Measurements from ENCODE around the gene TRIP12. TPM values are rescaled to one million over a fixed set of nuclear protein-coding genes. Genes with fewer than 3 reads are reported as not detected.

Gene TRIP12
- polyA plus RNA-seq, 1 of the 3 experiments (the other 2 are of a cell fraction): 30.3 TPM

GRCh38 chr2:229869226-229869625 lies 52.6 kb downstream of the TRIP12 start (continued):
- TF ChIP-seq FOXM1 (IDR thresholded peaks at IDR 0.05; ENCODE audit: low read depth): no peak

GRCh38 chr2:229868794-229869193 lies 53.0 kb downstream of the TRIP12 start:
- H3K4me2 ChIP-seq: no peak overlapping the region
- no peaks in the 10 kb centered on the region for H3K27me3 ChIP-seq (ENCODE audit: insufficient read depth)
- no peak overlapping the region for H2AFZ ChIP-seq (ENCODE audit: low read depth)
- H3K9me2 ChIP-seq: no peaks in the 10 kb centered on the region
- 97% methylated on average over 2 of the region's 2 CpGs for WGBS (ENCODE audit: low lambda C conversion rate)
- CTCF ChIA-PET: no interaction called here
- no peak for DNase-seq
- TF ChIP-seq YY1 (IDR thresholded peaks at IDR 0.05; ENCODE audit: low read depth) (no peak), RXRA (IDR thresholded peaks at IDR 0.05; ENCODE audit: borderline replicate concordance, low read depth) (no peak), ELF1 (IDR thresholded peaks at IDR 0.05) (no peak), JUND (IDR thresholded peaks at IDR 0.05) (no peak), NFIC (IDR thresholded peaks at IDR 0.05; ENCODE audit: borderline replicate concordance) (no peak)
- H3K79me2 ChIP-seq (ENCODE audit: insufficient read depth): peaks cover 97% of the 10 kb centered on the region
- H3K9ac ChIP-seq: no peak overlapping the region
- H3F3A ChIP-seq (replicated peaks; ENCODE audit: insufficient read depth): peaks cover 3% of the 10 kb centered on the region
- peaks cover 21 to 23% of the 10 kb centered on the region in 2 experiments for H3K36me3 ChIP-seq (replicated peaks in 1 of 2; ENCODE audit: control insufficient read depth in 1 of 2, insufficient read depth in 2 of 2, low read length in 1 of 2)
- no peak overlapping the region for H3K27ac ChIP-seq (ENCODE audit: low read depth in 2 of 2, low read length in 1 of 2)
- peaks cover 61% of the 10 kb centered on the region for H4K20me1 ChIP-seq (ENCODE audit: insufficient read depth)
- H3K4me3 ChIP-seq (ENCODE audit: low read depth in 2 of 2, low read length in 1 of 2): no peak overlapping the region
- H3K9me3 ChIP-seq: no peaks in the 10 kb centered on the region
- POLR2A ChIA-PET: no interaction called here
- H3K4me1 ChIP-seq (ENCODE audit: control insufficient read depth in 1 of 2, insufficient read depth in 2 of 2, low read depth in 1 of 2, low read length in 1 of 2): peaks cover 0 to 4% of the 10 kb centered on the region in 2 experiments; a peak in 3 of 4 replicates

GRCh38 chr2:229865033-229865432 lies 56.8 kb downstream of the TRIP12 start:
- Histone ChIP-seq H3K9me2 (no peaks in the 10 kb centered on the region), H3K79me2 (ENCODE audit: insufficient read depth) (peaks cover 96% of the 10 kb centered on the region), H3K36me3 (replicated peaks in 1 of 2; ENCODE audit: control insufficient read depth in 1 of 2, insufficient read depth in 2 of 2, low read length in 1 of 2) (peaks cover 18 to 27% of the 10 kb centered on the region in 2 experiments), H4K20me1 (ENCODE audit: insufficient read depth) (peaks cover 84% of the 10 kb centered on the region), H3K4me1 (ENCODE audit: control insufficient read depth in 1 of 2, insufficient read depth in 2 of 2, low read depth in 1 of 2, low read length in 1 of 2) (peaks cover 0 to 11% of the 10 kb centered on the region in 2 experiments; a peak in 2 of 4 replicates), H3K27me3 (ENCODE audit: insufficient read depth) (no peaks in the 10 kb centered on the region), H3K9ac (no peak overlapping the region), H3K9me3 (no peaks in the 10 kb centered on the region), H2AFZ (ENCODE audit: low read depth) (no peak overlapping the region), H3K4me3 (ENCODE audit: low read depth in 2 of 2, low read length in 1 of 2) (no peak overlapping the region), H3K27ac (ENCODE audit: low read depth in 2 of 2, low read length in 1 of 2) (no peak overlapping the region), H3K4me2 (no peak overlapping the region), H3F3A (replicated peaks; ENCODE audit: insufficient read depth) (peaks cover 6% of the 10 kb centered on the region)
- ChIA-PET POLR2A (no interaction called here), CTCF (no interaction called here)
- 100% methylated on average over 2 of the region's 2 CpGs for WGBS (ENCODE audit: low lambda C conversion rate)
- no peak for DNase-seq
- TF ChIP-seq RCOR1 (IDR thresholded peaks at IDR 0.05; ENCODE audit: low read length) (no peak), ELF1 (IDR thresholded peaks at IDR 0.05) (no peak), SMC3 (IDR thresholded peaks at IDR 0.05; ENCODE audit: low read depth, low read length) (no peak), YY1 (IDR thresholded peaks at IDR 0.05; ENCODE audit: low read depth) (no peak), JUND (IDR thresholded peaks at IDR 0.05) (no peak), MEF2A (IDR thresholded peaks at IDR 0.05; ENCODE audit: borderline replicate concordance, low read depth) (no peak), MXI1 (IDR thresholded peaks at IDR 0.05; ENCODE audit: low read depth, low read length) (no peak), RXRA (IDR thresholded peaks at IDR 0.05; ENCODE audit: borderline replicate concordance, low read depth) (no peak), EP300 (IDR thresholded peaks at IDR 0.05; ENCODE audit: borderline replicate concordance in 1 of 2, low read depth in 1 of 2, low read length in 1 of 2) (no peak), ZBTB33 (IDR thresholded peaks at IDR 0.05; ENCODE audit: borderline replicate concordance, low read depth) (no peak), RAD21 (IDR thresholded peaks at IDR 0.05; ENCODE audit: low read length) (no peak), NRF1 (IDR thresholded peaks at IDR 0.05; ENCODE audit: low read depth, low read length) (no peak), REST (IDR thresholded peaks at IDR 0.05; ENCODE audit: low read depth, low read length) (no peak), TEAD4 (IDR thresholded peaks at IDR 0.05; ENCODE audit: borderline replicate concordance, insufficient read depth) (no peak), EZH2phosphoT487 (IDR thresholded peaks at IDR 0.05; ENCODE audit: borderline replicate concordance, low read depth) (no peak), GATA2 (CRISPR knock-in tag; IDR thresholded peaks at IDR 0.05) (no peak)
- TF ChIP-seq, protein P1, sequence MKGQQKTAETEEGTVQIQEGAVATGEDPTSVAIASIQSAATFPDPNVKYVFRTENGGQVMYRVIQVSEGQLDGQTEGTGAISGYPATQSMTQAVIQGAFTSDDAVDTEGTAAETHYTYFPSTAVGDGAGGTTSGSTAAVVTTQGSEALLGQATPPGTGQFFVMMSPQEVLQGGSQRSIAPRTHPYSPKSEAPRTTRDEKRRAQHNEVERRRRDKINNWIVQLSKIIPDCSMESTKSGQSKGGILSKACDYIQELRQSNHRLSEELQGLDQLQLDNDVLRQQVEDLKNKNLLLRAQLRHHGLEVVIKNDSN (IDR thresholded peaks at IDR 0.05; ENCODE audit: borderline replicate concordance, low read depth): no peak
- TF ChIP-seq, protein P2, sequence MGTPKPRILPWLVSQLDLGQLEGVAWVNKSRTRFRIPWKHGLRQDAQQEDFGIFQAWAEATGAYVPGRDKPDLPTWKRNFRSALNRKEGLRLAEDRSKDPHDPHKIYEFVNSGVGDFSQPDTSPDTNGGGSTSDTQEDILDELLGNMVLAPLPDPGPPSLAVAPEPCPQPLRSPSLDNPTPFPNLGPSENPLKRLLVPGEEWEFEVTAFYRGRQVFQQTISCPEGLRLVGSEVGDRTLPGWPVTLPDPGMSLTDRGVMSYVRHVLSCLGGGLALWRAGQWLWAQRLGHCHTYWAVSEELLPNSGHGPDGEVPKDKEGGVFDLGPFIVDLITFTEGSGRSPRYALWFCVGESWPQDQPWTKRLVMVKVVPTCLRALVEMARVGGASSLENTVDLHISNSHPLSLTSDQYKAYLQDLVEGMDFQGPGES (IDR thresholded peaks at IDR 0.05; ENCODE audit: low read depth, low read length): no peak

All from SK-N-SH (cell line).